ENCODE results near the gene MORN3.
"Not testable (repeated sequence)": the region's sequence is repeated elsewhere in the genome, so short reads cannot be mapped to it uniquely, and the experiment has no call there.

MORN3 gene

GRCh38 chr12:121692744-121693143 lies 23.3 kb upstream of the MORN3 start:
- not testable (repeated sequence) for H3K36me3 ChIP-seq (ENCODE audit: insufficient read depth, low read length); H3K27ac ChIP-seq (ENCODE audit: low read depth, low read length); H2AFZ ChIP-seq (ENCODE audit: low read length, unreplicated experiment); H3K27me3 ChIP-seq (ENCODE audit: insufficient read depth, low read length); H3K4me1 ChIP-seq (ENCODE audit: control insufficient read depth, insufficient read depth, low read length, unreplicated experiment); H3K79me2 ChIP-seq (ENCODE audit: control insufficient read depth, insufficient read depth, low read length, unreplicated experiment); H3K4me3 ChIP-seq (ENCODE audit: low read depth, low read length)

- no peaks in the 10 kb centered on the region for H3K27me3 ChIP-seq (ENCODE audit: insufficient read depth, low read length)
Observed at GRCh38 chr12:121689430-121689829, 20.0 kb upstream of the MORN3 start.

GRCh38 chr12:121688966-121689365 lies 19.5 kb upstream of the MORN3 start:
- no peaks in the 10 kb centered on the region for H3K27me3 ChIP-seq (ENCODE audit: insufficient read depth, low read length)
- no peak overlapping the region for H2AFZ ChIP-seq (ENCODE audit: low read length, unreplicated experiment)
- H3K79me2 ChIP-seq (ENCODE audit: control insufficient read depth, insufficient read depth, low read length, unreplicated experiment), result no peaks in the 10 kb centered on the region
- no peaks in the 10 kb centered on the region for H3K36me3 ChIP-seq (ENCODE audit: insufficient read depth, low read length)
- H3K4me3 ChIP-seq (ENCODE audit: low read depth, low read length), result no peak overlapping the region
- H3K4me1 ChIP-seq (ENCODE audit: control insufficient read depth, insufficient read depth, low read length, unreplicated experiment), result peaks cover 5% of the 10 kb centered on the region
- H3K27ac ChIP-seq (ENCODE audit: low read depth, low read length), result no peak overlapping the region

More at GRCh38 chr12:121689430-121689829, 20.0 kb upstream of the MORN3 start:
- H3K4me3 ChIP-seq (ENCODE audit: low read depth, low read length), result no peak overlapping the region
- H2AFZ ChIP-seq (ENCODE audit: low read length, unreplicated experiment), result no peak overlapping the region
- H3K79me2 ChIP-seq (ENCODE audit: control insufficient read depth, insufficient read depth, low read length, unreplicated experiment), result no peaks in the 10 kb centered on the region
- H3K27ac ChIP-seq (ENCODE audit: low read depth, low read length), result no peak overlapping the region
- no peaks in the 10 kb centered on the region for H3K36me3 ChIP-seq (ENCODE audit: insufficient read depth, low read length)
- H3K4me1 ChIP-seq (ENCODE audit: control insufficient read depth, insufficient read depth, low read length, unreplicated experiment), result peaks cover 5% of the 10 kb centered on the region

DNA sequence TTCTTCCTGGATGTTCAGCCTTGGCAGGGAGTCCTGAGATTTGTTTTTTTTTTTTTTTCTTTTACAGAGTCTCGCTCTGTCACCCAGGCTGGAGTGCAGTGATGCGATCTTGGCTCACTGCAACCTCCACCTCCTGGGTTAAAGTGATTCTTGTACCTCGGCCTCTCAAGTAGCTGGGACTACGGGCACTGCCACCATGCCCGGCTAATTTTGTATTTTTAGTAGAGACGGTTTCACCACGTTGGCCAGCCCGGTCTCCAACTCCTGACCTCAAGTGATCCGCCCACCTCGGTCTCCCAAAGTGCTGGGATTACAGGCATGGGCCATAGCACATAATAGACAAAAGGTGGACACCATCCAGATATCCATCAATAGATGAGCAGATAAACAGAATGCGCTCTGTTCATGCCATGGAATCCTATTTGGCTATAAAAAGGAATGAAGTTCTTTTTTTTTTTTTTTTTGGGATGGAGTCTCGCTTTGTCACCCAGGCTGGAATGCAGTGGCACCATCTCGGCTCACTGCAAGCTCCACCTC lies 10.3 kb upstream of the MORN3 start:
- H3K79me2 ChIP-seq (ENCODE audit: control insufficient read depth, insufficient read depth, low read length, unreplicated experiment); H3K27me3 ChIP-seq (ENCODE audit: insufficient read depth, low read length); H3K4me3 ChIP-seq (ENCODE audit: low read depth, low read length); H3K36me3 ChIP-seq (ENCODE audit: insufficient read depth, low read length); H3K27ac ChIP-seq (ENCODE audit: low read depth, low read length); H3K4me1 ChIP-seq (ENCODE audit: control insufficient read depth, insufficient read depth, low read length, unreplicated experiment); H2AFZ ChIP-seq (ENCODE audit: low read length, unreplicated experiment): not testable (repeated sequence)

GRCh38 chr12:121678716-121679300 lies 9.4 kb upstream of the MORN3 start:
- no peak overlapping the region for H2AFZ ChIP-seq (ENCODE audit: low read length, unreplicated experiment)
- no peaks in the 10 kb centered on the region for H3K27me3 ChIP-seq (ENCODE audit: insufficient read depth, low read length)
- no peak overlapping the region for H3K27ac ChIP-seq (ENCODE audit: low read depth, low read length)
- no peak overlapping the region for H3K4me3 ChIP-seq (ENCODE audit: low read depth, low read length)
- no peaks in the 10 kb centered on the region for H3K79me2 ChIP-seq (ENCODE audit: control insufficient read depth, insufficient read depth, low read length, unreplicated experiment)
- H3K4me1 ChIP-seq (ENCODE audit: control insufficient read depth, insufficient read depth, low read length, unreplicated experiment), result no peaks in the 10 kb centered on the region
- H3K36me3 ChIP-seq (ENCODE audit: insufficient read depth, low read length), result no peaks in the 10 kb centered on the region

DNA sequence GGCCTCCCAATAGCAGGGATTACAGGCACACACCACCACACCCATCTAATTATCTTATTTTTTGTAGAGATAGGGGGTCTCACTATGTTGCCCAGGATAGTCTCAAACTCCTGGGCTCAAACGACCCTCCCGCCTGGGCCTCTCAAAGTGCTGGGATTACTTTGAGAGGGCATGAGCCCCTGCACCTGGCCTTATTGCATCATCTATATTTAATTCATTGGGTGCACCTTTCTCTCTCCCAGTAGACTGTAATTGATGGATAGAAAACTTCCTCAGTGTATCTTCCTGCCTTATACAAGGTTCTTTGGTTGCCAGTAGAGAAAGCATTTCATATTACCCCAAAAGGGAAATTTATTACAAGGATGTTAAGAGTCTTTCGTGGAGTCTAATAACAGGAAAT lies 8.9 kb upstream of the MORN3 start:
- H2AFZ ChIP-seq (ENCODE audit: low read length, unreplicated experiment), result no peak overlapping the region
- no peak overlapping the region for H3K27ac ChIP-seq (ENCODE audit: low read depth, low read length)

DNA sequence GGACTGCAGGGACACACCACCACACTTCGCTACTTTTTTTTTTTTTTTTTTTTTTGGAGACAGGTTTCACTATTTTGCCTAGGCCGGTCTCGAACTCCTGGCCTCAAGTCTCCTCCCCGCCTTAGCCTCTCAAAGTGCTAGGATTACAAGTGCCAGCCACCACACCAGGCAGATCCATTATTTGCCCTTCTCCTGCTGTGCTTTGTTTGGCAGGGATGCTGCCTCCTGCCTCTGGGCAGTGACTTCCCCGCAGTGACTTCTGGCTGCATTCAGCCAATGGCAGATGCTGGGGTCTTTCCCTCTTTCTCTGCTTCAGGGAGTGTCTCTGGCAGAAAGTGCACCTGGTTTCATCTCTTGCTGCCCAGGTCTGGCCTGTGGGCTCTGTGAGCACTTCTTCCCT lies 6.7 kb upstream of the MORN3 start:
- no peaks in the 10 kb centered on the region for H3K79me2 ChIP-seq (ENCODE audit: control insufficient read depth, insufficient read depth, low read length, unreplicated experiment)
- no peak overlapping the region for H3K27ac ChIP-seq (ENCODE audit: low read depth, low read length)
- H3K36me3 ChIP-seq (ENCODE audit: insufficient read depth, low read length), result no peaks in the 10 kb centered on the region
- no peaks in the 10 kb centered on the region for H3K27me3 ChIP-seq (ENCODE audit: insufficient read depth, low read length)
- no peak overlapping the region for H2AFZ ChIP-seq (ENCODE audit: low read length, unreplicated experiment)
- H3K4me3 ChIP-seq (ENCODE audit: low read depth, low read length), result no peak overlapping the region
- no peaks in the 10 kb centered on the region for H3K4me1 ChIP-seq (ENCODE audit: control insufficient read depth, insufficient read depth, low read length, unreplicated experiment)

More for the DNA sequence above, 8.9 kb upstream of the MORN3 start:
- no peak overlapping the region for H3K4me3 ChIP-seq (ENCODE audit: low read depth, low read length)
- no peaks in the 10 kb centered on the region for H3K27me3 ChIP-seq (ENCODE audit: insufficient read depth, low read length)
- H3K36me3 ChIP-seq (ENCODE audit: insufficient read depth, low read length), result no peaks in the 10 kb centered on the region
- H3K79me2 ChIP-seq (ENCODE audit: control insufficient read depth, insufficient read depth, low read length, unreplicated experiment), result no peaks in the 10 kb centered on the region
- H3K4me1 ChIP-seq (ENCODE audit: control insufficient read depth, insufficient read depth, low read length, unreplicated experiment), result no peaks in the 10 kb centered on the region

DNA sequence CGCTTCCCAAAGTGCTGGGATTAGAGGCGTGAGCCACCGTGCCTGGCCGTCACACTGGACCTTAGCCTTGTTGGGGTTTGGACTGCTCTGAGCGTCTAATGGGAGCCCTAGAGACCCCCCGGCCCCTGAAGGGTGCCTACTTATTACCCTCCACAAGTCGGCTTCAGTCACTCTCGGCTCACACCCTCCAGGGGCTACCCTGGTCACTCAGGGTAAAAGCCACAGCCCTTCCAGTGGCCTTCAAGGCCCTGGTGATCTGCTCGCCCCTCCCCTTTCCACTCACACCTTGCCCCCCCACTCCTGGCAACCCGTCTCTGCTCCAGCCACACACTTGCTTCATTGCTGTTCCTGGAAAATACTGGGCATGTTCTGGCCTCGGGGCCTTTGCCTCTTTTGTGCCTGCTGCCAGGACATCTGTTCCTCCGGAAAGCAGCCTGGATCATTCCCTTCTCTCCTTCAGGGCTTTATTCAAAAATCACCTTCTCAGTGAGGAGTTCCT lies 3.6 kb upstream of the MORN3 start:
- Histone ChIP-seq H3K27me3 (ENCODE audit: insufficient read depth, low read length) (no peaks in the 10 kb centered on the region), H3K36me3 (ENCODE audit: insufficient read depth, low read length) (no peaks in the 10 kb centered on the region), H3K4me3 (ENCODE audit: low read depth, low read length) (peak overlapping the region; percentile 76), H3K4me1 (ENCODE audit: control insufficient read depth, insufficient read depth, low read length, unreplicated experiment) (no peaks in the 10 kb centered on the region), H3K79me2 (ENCODE audit: control insufficient read depth, insufficient read depth, low read length, unreplicated experiment) (no peaks in the 10 kb centered on the region), H3K27ac (ENCODE audit: low read depth, low read length) (no peak overlapping the region), H2AFZ (ENCODE audit: low read length, unreplicated experiment) (peak overlapping the region; percentile 87)

DNA sequence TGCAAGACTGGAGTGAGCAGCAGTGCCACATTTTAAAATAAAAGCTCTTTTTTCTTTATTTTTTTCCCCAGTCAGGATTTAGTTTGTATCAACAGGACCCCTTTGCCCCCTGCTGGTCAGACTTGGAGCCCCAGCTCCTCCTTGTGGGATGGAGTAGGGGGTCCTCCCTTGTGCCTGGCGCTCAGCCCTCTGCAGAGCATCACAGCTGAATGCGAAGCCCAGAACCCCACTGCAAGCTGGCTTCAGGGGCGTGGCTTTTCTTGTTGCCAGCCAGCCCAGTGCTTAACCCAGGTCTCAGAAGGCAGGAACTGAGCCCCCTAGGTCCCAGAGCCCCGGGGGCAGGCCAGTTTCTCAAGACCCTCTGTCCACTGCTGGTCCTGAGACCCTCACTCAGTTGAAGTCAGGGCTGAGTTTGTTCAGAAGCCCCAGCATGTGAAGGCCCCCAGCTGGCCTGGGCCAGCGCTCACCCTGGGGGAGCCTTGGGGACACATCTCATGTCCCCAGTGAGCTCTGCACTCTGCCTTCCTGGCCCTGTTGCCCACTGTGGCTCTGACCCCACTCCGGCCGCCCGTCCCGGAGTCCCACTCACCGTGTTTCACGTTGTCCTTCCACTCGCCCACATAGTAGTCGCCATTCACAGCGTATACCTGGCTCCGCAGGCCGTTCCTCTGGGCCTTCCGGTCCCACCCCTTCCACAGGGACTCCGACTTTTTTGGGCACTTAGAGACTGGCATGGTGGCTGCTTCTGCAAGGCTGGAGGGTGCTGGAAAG lies 519 bp downstream of the MORN3 start:
- no peak overlapping the region for H3K27ac ChIP-seq (ENCODE audit: low read depth, low read length)
- no peaks in the 10 kb centered on the region for H3K36me3 ChIP-seq (ENCODE audit: insufficient read depth, low read length)
- no peaks in the 10 kb centered on the region for H3K79me2 ChIP-seq (ENCODE audit: control insufficient read depth, insufficient read depth, low read length, unreplicated experiment)
- H3K4me1 ChIP-seq (ENCODE audit: control insufficient read depth, insufficient read depth, low read length, unreplicated experiment), result no peaks in the 10 kb centered on the region
- no peak overlapping the region for H3K4me3 ChIP-seq (ENCODE audit: low read depth, low read length)
- H3K27me3 ChIP-seq (ENCODE audit: insufficient read depth, low read length), result no peaks in the 10 kb centered on the region
- H2AFZ ChIP-seq (ENCODE audit: low read length, unreplicated experiment), result no peak overlapping the region

DNA sequence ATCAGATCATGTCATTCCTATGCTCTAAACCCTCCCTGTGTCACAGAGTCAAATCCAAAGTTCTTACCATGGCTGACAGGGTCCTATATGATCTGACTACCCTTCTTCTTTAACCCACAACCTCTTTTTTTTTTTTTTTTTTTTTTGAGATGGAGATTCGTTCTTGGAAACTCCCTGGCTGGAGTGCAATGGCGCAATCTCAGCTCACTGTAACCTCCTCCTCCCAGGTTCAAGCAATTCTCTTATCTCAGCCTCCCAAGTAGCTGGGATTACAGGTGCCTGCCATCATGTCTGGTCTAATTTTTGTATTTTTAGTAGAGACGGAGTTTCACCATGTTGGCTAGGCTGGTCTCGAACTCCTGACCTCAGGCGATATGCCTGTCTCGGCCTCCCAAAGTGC lies 2.6 kb downstream of the MORN3 start:
- not testable (repeated sequence) for H3K27ac ChIP-seq (ENCODE audit: low read depth, low read length); H3K79me2 ChIP-seq (ENCODE audit: control insufficient read depth, insufficient read depth, low read length, unreplicated experiment); H2AFZ ChIP-seq (ENCODE audit: low read length, unreplicated experiment); H3K36me3 ChIP-seq (ENCODE audit: insufficient read depth, low read length); H3K4me3 ChIP-seq (ENCODE audit: low read depth, low read length); H3K27me3 ChIP-seq (ENCODE audit: insufficient read depth, low read length); H3K4me1 ChIP-seq (ENCODE audit: control insufficient read depth, insufficient read depth, low read length, unreplicated experiment)

DNA sequence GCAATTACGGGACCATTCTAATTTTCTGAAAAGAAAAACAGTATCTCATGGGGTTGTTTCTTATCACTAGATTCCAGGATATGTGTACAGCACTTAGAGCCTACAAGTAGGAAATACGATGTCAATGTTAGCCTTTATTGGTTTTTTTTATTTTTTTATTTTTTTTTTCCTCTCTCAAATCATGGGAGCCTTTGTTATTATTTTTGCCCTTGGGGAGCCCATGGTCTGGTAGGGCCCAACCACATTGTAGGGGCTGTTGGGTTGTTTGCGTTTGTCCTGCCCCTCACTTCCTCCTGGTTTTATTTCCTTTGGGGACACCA lies 5.9 kb downstream of the MORN3 start:
- Histone ChIP-seq H3K4me3 (ENCODE audit: low read depth, low read length) (no peak overlapping the region), H3K36me3 (ENCODE audit: insufficient read depth, low read length) (no peaks in the 10 kb centered on the region), H3K27ac (ENCODE audit: low read depth, low read length) (no peak overlapping the region), H3K27me3 (ENCODE audit: insufficient read depth, low read length) (no peaks in the 10 kb centered on the region), H2AFZ (ENCODE audit: low read length, unreplicated experiment) (no peak overlapping the region), H3K79me2 (ENCODE audit: control insufficient read depth, insufficient read depth, low read length, unreplicated experiment) (no peaks in the 10 kb centered on the region), H3K4me1 (ENCODE audit: control insufficient read depth, insufficient read depth, low read length, unreplicated experiment) (no peaks in the 10 kb centered on the region)
